ENCODE data around the gene CRTC1.

GRCh38 chr19:18654469-18654868, 29.0 kb upstream of the CRTC1 start:
- TF ChIP-seq CTCF (IDR thresholded peaks at IDR 0.05; ENCODE audit: low read depth, low read length, poor library complexity, severe bottlenecking), result no peak
- no peak for TF ChIP-seq EZH2phosphoT487 (IDR thresholded peaks at IDR 0.05; ENCODE audit: borderline replicate concordance, low read length)

All from DOHH2 (cell line).